Upper lobe of left lung (tissue), 6 donors: ENCODE data around the gene GUCY1A1. TPM values are rescaled to one million over a fixed set of nuclear protein-coding genes. Genes with fewer than 3 reads are reported as not detected.

ENCODE experiments used
- ATAC-seq, 2 donors: fragments of 200-7000 bp; cut with Tn5 transposase; one replicate each; pipeline ENCODE4 v1.9.1; 2022; ENCODE audit warnings: mild to moderate bottlenecking in 2 of 2, moderate library complexity in 2 of 2; ENCODE audit not compliant: low FRiP score in 2 of 2
- DNase-seq, 2 donors: peaks; one replicate each; pipeline ENCODE4 v3.0.0-alpha.2; 2019 to 2020
- H3K27ac ChIP-seq, 4 donors: fragments of 200-600 bp; sonication (generic); one replicate each; pipeline ENCODE4 v1.5.1; 2016 to 2019
- H3K27me3 ChIP-seq, 4 donors: fragments of 200-600 bp; sonication (generic); one replicate each; pipeline ENCODE4 v1.5.1; 2017 to 2019
- H3K36me3 ChIP-seq, 4 donors: fragments of 200-600 bp; sonication (generic); one replicate each; pipeline ENCODE4 v1.5.1; 2016 to 2019
- H3K4me1 ChIP-seq, 4 donors: fragments of 200-600 bp; sonication (generic); one replicate each; pipeline ENCODE4 v1.5.1; 2018 to 2019
- H3K4me3 ChIP-seq, 4 donors: fragments of 200-600 bp; sonication (generic); one replicate each; pipeline ENCODE4 v1.5.1; 2017 to 2019; ENCODE audit warnings: mild to moderate bottlenecking in 2 of 4, moderate library complexity in 1 of 4
- H3K9me3 ChIP-seq, 4 donors: fragments of 200-600 bp; sonication (generic); one replicate each; pipeline ENCODE4 v1.5.1; 2018 to 2019
- EP300 ChIP-seq, 4 donors: sonication (generic); formaldehyde crosslinking; IDR thresholded peaks; one replicate each; pipeline ENCODE4 v1.5.1; 2017; ENCODE audit warnings: antibody characterized with exemption in 4 of 4, control low read depth in 2 of 4
- POLR2A ChIP-seq, 4 donors: fragments of 450-650 bp; IDR thresholded peaks; one replicate each; pipeline ENCODE4 v1.5.1; 2016 to 2017; ENCODE audit warnings: antibody characterized with exemption in 4 of 4, mild to moderate bottlenecking in 2 of 4
- POLR2AphosphoS5 ChIP-seq, 2 donors: sonication (generic); formaldehyde crosslinking; IDR thresholded peaks; one replicate each; pipeline ENCODE4 v1.5.1; 2017; ENCODE audit warnings: antibody characterized with exemption in 2 of 2
- WGBS, 2 donors: methylation state at CpG; one replicate each; pipeline ENCODE4 v1.1.5; 2017 to 2018; 5-methylcytosine and 5-hydroxymethylcytosine counted together
- total RNA-seq, 6 donors: library from RNA; depleted of rRNA in 4 of 6; stranded (reverse); fragments of >200 nt in 4 of 6; gene quantifications; one replicate each; pipeline versions ENCODE4 v1.1.0 to v1.2.1, GENCODE V29; 2016 to 2021
- TF ChIP-seq, protein P1 (sequence below), 6 experiments: fragments of 450-650 bp in 4 of 6; fragments of 200-600 bp in 2 of 6; sonication (generic) in 2 of 6; IDR thresholded peaks; one replicate each; pipeline ENCODE4 v1.5.1; 2016 to 2019; ENCODE audit warnings: antibody characterized with exemption in 6 of 6
- donor health status: DM: no; HTN: no; CAD: no; lungs with moderate emphysema.
- donor health status: DM: no; HTN: yes; CAD: no; lungs with severe emphysema.

The GUCY1A1 gene
- total RNA-seq, 6 donors from 2014 or later, result 19.0 to 67.1 (median 44.2) TPM

DNA sequence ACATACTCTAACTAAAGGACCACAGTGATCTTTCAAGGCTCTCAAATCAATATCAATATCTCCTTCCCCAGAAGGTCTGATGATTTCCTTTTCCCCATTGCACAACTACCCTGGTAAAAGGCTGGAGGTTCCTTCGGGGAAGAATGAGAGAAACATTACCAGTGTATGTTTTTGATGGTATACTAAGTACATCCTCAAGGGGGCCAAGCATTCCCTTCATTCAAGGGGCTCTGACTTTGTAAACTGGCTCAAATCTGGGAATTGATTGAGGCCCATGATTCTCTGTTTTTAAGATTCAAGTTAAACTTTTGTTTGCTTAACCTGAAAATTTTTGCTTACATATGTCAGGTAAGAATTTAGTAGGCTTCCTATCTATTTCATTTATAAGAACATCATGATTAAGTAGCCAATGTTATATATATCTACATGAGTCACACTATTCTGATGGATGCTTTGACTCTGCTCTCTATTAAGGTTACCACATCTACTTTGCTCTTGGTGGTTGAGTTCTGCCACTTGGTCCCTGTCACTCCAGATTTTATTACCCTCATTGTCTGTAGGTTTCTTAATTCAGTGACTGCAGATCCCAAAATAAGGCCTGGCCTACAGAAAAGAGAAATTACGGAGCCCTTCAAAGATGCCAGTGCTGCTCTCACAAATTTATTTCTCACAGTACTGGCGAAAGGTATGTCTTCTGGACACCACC, 75.8 kb downstream of the GUCY1A1 start:
- no peak for TF ChIP-seq POLR2AphosphoS5 (IDR thresholded peaks at IDR 0.05)
- TF ChIP-seq EP300 (IDR thresholded peaks at IDR 0.05), result no peak
- TF ChIP-seq, protein P1, sequence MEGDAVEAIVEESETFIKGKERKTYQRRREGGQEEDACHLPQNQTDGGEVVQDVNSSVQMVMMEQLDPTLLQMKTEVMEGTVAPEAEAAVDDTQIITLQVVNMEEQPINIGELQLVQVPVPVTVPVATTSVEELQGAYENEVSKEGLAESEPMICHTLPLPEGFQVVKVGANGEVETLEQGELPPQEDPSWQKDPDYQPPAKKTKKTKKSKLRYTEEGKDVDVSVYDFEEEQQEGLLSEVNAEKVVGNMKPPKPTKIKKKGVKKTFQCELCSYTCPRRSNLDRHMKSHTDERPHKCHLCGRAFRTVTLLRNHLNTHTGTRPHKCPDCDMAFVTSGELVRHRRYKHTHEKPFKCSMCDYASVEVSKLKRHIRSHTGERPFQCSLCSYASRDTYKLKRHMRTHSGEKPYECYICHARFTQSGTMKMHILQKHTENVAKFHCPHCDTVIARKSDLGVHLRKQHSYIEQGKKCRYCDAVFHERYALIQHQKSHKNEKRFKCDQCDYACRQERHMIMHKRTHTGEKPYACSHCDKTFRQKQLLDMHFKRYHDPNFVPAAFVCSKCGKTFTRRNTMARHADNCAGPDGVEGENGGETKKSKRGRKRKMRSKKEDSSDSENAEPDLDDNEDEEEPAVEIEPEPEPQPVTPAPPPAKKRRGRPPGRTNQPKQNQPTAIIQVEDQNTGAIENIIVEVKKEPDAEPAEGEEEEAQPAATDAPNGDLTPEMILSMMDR (IDR thresholded peaks at IDR 0.05), result no peak
- no peak for TF ChIP-seq POLR2A (IDR thresholded peaks at IDR 0.05)
- Histone ChIP-seq H3K27me3 (no peaks in the 10 kb centered on the region), H3K36me3 (no peaks in the 10 kb centered on the region), H3K27ac (no peak overlapping the region), H3K9me3 (no peaks in the 10 kb centered on the region), H3K4me1 (no peaks in the 10 kb centered on the region), H3K4me3 (no peak overlapping the region)
- 75 to 87% methylated on average over 3 of the region's 3 CpGs for WGBS, 2 donors
- ATAC-seq (no peak), DNase-seq (no peak)

DNA sequence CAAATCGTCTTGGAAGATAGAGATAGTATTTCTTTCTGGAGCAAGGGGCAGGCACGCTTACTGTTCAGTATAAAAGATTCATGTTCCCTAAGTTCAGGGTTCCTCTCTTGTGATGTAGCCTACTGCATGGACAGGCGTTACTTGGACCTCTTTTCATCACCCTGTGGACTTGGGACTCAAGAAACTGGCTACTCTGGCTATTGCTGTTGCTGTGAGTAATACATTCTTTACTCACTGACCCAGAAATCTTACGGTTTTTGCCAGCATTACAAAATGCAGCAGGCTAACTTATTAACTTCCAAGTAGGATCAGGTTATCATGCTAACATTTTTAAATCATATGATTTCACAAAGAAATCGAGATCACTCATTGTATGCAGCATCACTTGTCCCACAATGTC, 79.3 kb downstream of the GUCY1A1 start:
- H3K4me1 ChIP-seq, result no peaks in the 10 kb centered on the region
- DNase-seq (no peak), ATAC-seq (peak in 1 of 2 donors; percentile 63)
- no peaks in the 10 kb centered on the region for H3K36me3 ChIP-seq
- WGBS, 2 donors, result 81 to 85% methylated on average over 5 of the region's 5 CpGs
- no peak overlapping the region for H3K4me3 ChIP-seq
- H3K9me3 ChIP-seq, result no peaks in the 10 kb centered on the region
- TF ChIP-seq POLR2A (IDR thresholded peaks at IDR 0.05), result no peak
- TF ChIP-seq EP300 (IDR thresholded peaks at IDR 0.05), result no peak
- TF ChIP-seq POLR2AphosphoS5 (IDR thresholded peaks at IDR 0.05), result no peak
- TF ChIP-seq, protein P1 (IDR thresholded peaks at IDR 0.05), result no peak
- no peaks in the 10 kb centered on the region for H3K27me3 ChIP-seq
- H3K27ac ChIP-seq, result no peak overlapping the region

DNA sequence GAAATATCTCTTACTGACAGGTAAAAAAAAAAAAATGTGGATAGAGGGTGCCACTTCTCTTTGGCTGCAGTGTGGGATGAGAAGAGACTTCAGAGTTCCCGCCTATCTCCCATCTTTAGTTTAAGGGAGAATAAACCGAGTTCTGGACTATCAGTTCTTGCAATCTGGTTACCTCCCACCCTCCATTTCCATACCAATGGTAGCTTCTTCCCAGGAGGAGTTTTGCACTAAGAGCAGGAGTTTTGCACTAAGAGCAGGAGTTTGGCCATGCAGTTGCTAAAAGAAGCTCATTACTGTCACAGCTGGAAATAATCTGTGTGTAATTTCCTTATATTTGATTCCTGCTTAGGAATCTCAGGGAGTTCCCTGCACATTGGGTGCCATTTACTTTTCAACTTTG, 81.4 kb downstream of the GUCY1A1 start:
- ATAC-seq (no peak), DNase-seq (no peak)
- WGBS, 2 donors, result 86 to 93% methylated on average over 2 of the region's 2 CpGs
- no peaks in the 10 kb centered on the region for H3K36me3 ChIP-seq
- H3K4me1 ChIP-seq, result no peaks in the 10 kb centered on the region
- H3K27ac ChIP-seq, result no peak overlapping the region
- no peak overlapping the region for H3K4me3 ChIP-seq
- H3K9me3 ChIP-seq, result no peaks in the 10 kb centered on the region
- TF ChIP-seq POLR2A (IDR thresholded peaks at IDR 0.05), result no peak
- TF ChIP-seq, protein P1 (IDR thresholded peaks at IDR 0.05), result no peak
- TF ChIP-seq EP300 (IDR thresholded peaks at IDR 0.05), result no peak
- no peak for TF ChIP-seq POLR2AphosphoS5 (IDR thresholded peaks at IDR 0.05)
- H3K27me3 ChIP-seq, result no peaks in the 10 kb centered on the region

DNA sequence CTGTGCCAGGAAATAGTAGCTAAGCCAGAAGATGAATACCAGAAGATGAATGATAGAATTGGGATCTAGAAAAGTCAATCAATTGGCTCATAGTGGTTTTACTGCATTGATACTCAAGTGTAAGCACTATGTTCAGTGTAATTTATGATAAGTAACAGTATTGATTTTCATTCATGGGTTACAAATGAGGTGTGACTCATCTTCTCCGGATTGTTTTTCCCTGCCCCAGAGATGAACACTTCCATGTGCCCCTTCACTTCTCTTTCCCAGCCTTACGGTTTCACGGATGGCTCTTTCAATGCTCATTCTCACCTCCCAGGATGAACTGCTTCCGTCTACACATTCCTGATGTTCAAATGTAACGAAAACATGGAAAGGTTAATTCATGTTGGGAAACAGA, 82.4 kb downstream of the GUCY1A1 start:
- Histone ChIP-seq H3K4me1 (no peaks in the 10 kb centered on the region), H3K36me3 (no peaks in the 10 kb centered on the region), H3K4me3 (no peak overlapping the region), H3K9me3 (no peaks in the 10 kb centered on the region), H3K27ac (no peak overlapping the region), H3K27me3 (no peaks in the 10 kb centered on the region)
- TF ChIP-seq EP300 (IDR thresholded peaks at IDR 0.05) (no peak), POLR2A (IDR thresholded peaks at IDR 0.05) (no peak), POLR2AphosphoS5 (IDR thresholded peaks at IDR 0.05) (no peak)
- TF ChIP-seq, protein P1 (IDR thresholded peaks at IDR 0.05), result no peak
- WGBS, 2 donors, result 94 to 95% methylated on average over 5 of the region's 5 CpGs
- DNase-seq (no peak), ATAC-seq (no peak)

DNA sequence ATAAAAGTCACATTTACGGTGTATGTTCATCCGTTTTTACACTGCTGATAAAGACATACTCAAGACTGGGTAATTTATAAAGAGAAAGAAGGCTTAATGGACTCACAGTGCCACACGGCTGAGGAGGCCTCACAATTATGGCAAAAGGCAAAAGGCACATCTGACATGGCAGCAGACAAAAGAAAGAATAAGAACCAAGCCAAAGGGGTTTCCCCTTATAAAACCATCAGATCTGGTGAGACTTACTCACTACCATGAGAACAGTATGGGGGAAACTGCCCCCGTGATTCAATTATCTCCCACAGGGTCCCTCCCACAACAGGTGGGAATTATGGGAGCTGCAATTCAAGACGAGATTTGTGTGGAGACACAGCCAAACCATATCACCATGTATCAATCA, 84.9 kb downstream of the GUCY1A1 start:
- H3K4me3 ChIP-seq, result no peak overlapping the region
- no peaks in the 10 kb centered on the region for H3K27me3 ChIP-seq
- no peak overlapping the region for H3K27ac ChIP-seq
- WGBS, 2 donors, result 76% methylated on average over 5 of the region's 5 CpGs
- no peaks in the 10 kb centered on the region for H3K36me3 ChIP-seq
- ATAC-seq (no peak), DNase-seq (no peak)
- H3K9me3 ChIP-seq, result no peaks in the 10 kb centered on the region
- no peak for TF ChIP-seq EP300 (IDR thresholded peaks at IDR 0.05)
- no peak for TF ChIP-seq POLR2A (IDR thresholded peaks at IDR 0.05)
- TF ChIP-seq POLR2AphosphoS5 (IDR thresholded peaks at IDR 0.05), result no peak
- TF ChIP-seq, protein P1 (IDR thresholded peaks at IDR 0.05), result no peak
- no peaks in the 10 kb centered on the region for H3K4me1 ChIP-seq
